NB4 (cell line): ENCODE data around the gene ENOX2.

Experiments
- DNase-seq: peaks from one replicate; pipeline ENCODE4 v3.0.0; 2010; ENCODE audit warnings: low read depth
- H3K4me3 ChIP-seq: one replicate; pipeline ENCODE4 v1.5.1; 2011; ENCODE audit warnings: mild to moderate bottlenecking, low read depth, low read length, moderate library complexity
- CTCF ChIP-seq: IDR thresholded peaks from one replicate; pipeline ENCODE4 v1.5.1; 2012; ENCODE audit warnings: low read depth, low read length
- MYC ChIP-seq: IDR thresholded peaks from 2 replicates; pipeline ENCODE4 v1.6.1; 2011; ENCODE audit warnings: low read depth, low read length
- POLR2A ChIP-seq: IDR thresholded peaks from 2 replicates; pipeline ENCODE4 v1.6.1; 2011; ENCODE audit warnings: mild to moderate bottlenecking; ENCODE audit not compliant: insufficient read length; ENCODE audit errors: extremely low read depth
- TF ChIP-seq, protein P1 (sequence below): IDR thresholded peaks from 2 replicates; pipeline ENCODE4 v1.6.1; 2011; ENCODE audit warnings: low read depth, low read length

The ENOX2 gene

DNA sequence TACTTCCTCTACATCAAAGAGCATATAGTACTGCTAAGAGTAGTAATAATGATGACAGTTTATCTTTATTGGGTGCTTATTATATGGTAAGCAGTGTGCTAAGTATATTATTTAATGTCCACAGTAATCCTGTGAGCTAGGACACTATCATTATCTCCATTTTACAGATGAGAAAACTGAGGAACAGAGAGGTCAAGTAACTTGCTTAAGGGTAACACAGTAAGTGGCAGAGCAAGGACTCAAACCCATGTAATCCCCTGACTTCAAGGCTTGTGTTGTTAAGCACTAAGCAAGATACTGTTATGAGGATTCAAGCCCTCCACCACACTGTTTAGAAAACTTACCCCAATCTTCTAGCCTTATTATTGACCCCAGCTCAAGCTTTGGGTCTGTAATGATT lies 202.4 kb downstream of the ENOX2 start:
- H3K4me3 ChIP-seq = no peak overlapping the region
- DNase-seq = no peak
- TF ChIP-seq, protein P1, sequence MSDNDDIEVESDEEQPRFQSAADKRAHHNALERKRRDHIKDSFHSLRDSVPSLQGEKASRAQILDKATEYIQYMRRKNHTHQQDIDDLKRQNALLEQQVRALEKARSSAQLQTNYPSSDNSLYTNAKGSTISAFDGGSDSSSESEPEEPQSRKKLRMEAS = no peak

GRCh38 chrX:130699618-130700017 lies 203.4 kb downstream of the ENOX2 start:
- DNase-seq = no peak
- H3K4me3 ChIP-seq = no peak overlapping the region
- TF ChIP-seq POLR2A = no peak
- no peak for TF ChIP-seq CTCF
- TF ChIP-seq MYC = no peak
- TF ChIP-seq, protein P1 = no peak

DNA sequence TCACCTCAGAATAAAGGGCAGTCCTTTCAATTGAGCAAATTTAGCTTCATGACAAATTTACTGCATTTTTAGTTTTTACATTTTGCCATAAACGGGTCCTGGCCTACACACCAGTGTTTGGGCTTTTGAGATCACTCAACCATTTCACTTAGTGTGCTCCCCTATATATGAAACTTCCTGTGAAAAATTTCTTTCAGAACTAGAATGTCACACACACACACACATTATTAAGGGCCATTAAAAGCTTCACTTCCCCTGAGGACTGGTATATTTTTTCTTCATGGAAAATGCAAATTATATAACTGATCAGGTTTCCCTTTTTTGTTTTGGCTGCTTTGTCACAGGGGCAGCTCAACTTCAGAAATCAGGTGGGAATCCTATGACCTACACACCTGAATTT lies 206.5 kb downstream of the ENOX2 start:
- H3K4me3 ChIP-seq = no peak overlapping the region
- TF ChIP-seq CTCF = no peak
- no peak for TF ChIP-seq POLR2A
- TF ChIP-seq MYC = no peak
- TF ChIP-seq, protein P1 = no peak
- no peak for DNase-seq

- no peak for DNase-seq
- no peak overlapping the region for H3K4me3 ChIP-seq
- TF ChIP-seq, protein P1 = no peak
- no peak for TF ChIP-seq POLR2A
- TF ChIP-seq CTCF = no peak
- TF ChIP-seq MYC = no peak
Measured at GRCh38 chrX:130695931-130696330, 207.1 kb downstream of the ENOX2 start.

DNA sequence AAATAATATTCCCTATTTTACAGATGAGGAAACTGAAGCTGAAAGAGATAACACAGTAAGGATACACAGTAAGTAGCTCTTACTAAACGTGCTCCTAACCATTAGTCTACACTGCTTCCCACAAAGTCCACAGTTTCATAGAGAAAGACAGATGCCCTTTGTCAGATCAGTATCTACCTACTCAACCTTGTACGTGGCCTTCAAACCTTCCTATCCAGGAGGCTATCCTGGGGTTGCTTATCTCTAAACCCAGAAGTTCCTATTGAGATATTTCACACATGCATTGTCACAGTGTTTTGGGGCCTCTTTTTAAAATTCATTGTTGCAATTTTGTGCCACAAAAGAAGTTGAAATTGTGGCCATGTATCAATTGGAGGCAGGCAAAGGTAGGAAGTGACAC lies 208.0 kb downstream of the ENOX2 start:
- DNase-seq = no peak
- TF ChIP-seq POLR2A (no peak), CTCF (no peak), MYC (no peak)
- TF ChIP-seq, protein P1 = no peak
- no peak overlapping the region for H3K4me3 ChIP-seq

DNA sequence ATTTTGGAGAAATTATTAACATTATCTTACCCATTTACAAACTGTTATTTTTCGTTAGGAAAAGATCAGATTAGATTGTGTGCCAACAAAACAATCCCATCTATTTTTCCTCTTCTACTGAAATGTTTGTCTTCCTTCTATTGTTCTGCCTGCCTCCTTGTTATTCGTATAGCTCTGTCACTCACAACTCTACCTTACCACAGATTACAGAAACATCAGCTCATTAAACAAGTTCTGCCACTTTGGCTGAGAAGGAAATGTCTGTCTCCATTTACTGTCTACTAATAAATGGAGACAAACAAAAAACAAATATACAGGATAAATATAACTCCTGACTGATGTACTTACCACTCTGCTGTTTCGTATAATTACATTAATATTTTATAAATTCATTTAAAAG lies 211.4 kb downstream of the ENOX2 start:
- no peak overlapping the region for H3K4me3 ChIP-seq
- no peak for TF ChIP-seq MYC
- TF ChIP-seq CTCF = no peak
- TF ChIP-seq, protein P1 = no peak
- DNase-seq = no peak
